ENCODE results near the gene PPFIBP2. TPM values are rescaled to one million over a fixed set of nuclear protein-coding genes. Genes with fewer than 3 reads are reported as not detected.

PPFIBP2 gene
- total and polyA plus RNA-seq, 4 donors: 7.7 to 51.3 (median 18.6) TPM

DNA sequence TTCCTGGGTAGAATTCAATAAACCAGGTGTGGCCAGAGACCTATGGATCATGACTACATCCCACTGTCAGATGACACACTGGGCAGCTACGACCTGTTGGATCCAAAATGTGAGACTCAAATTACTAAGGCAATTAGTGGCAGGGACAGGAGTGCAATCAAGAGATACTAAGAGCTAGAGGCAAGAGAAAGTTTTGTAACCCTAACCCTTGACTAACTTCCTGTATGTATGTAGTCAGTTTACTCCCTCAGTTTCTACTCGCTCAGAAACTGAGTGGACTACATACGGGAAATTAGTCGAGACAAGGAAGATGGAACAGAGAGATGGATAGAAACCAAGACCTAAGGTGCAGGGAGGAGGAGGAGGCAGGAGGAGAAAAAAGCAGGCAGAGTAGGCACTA lies 156.8 kb downstream of the PPFIBP2 start:
- WGBS, 2 donors: 30 to 56% methylated on average over 4 of the region's 4 CpGs
- no peak for DNase-seq
- Histone ChIP-seq H3K4me3 (no peak overlapping the region), H3K9me3 (ENCODE audit: control insufficient read depth in 4 of 4, insufficient read depth in 3 of 4, low read length in 3 of 4) (no peaks in the 10 kb centered on the region), H3K27ac (ENCODE audit: low read depth in 1 of 2, low read length in 1 of 2) (no peak overlapping the region), H3K27me3 (ENCODE audit: control insufficient read depth in 3 of 3, insufficient read depth in 3 of 3, low read length in 2 of 3) (peaks cover 0 to 9% (median 4%) of the 10 kb centered on the region in 3 donors), H3K9ac (ENCODE audit: insufficient read depth in 1 of 2, low read length in 2 of 2) (no peak overlapping the region), H3K36me3 (ENCODE audit: control insufficient read depth in 4 of 4, insufficient read depth in 4 of 4, low read length in 4 of 4) (peaks cover 0 to 7% (median 0%) of the 10 kb centered on the region in 4 donors), H3K4me1 (ENCODE audit: control insufficient read depth in 5 of 5, insufficient read depth in 5 of 5, low read length in 5 of 5) (peaks cover 0 to 16% (median 7%) of the 10 kb centered on the region in 5 donors)
- no peak for ATAC-seq (ENCODE audit: insufficient read depth, low FRiP score)
- TF ChIP-seq, protein P1, sequence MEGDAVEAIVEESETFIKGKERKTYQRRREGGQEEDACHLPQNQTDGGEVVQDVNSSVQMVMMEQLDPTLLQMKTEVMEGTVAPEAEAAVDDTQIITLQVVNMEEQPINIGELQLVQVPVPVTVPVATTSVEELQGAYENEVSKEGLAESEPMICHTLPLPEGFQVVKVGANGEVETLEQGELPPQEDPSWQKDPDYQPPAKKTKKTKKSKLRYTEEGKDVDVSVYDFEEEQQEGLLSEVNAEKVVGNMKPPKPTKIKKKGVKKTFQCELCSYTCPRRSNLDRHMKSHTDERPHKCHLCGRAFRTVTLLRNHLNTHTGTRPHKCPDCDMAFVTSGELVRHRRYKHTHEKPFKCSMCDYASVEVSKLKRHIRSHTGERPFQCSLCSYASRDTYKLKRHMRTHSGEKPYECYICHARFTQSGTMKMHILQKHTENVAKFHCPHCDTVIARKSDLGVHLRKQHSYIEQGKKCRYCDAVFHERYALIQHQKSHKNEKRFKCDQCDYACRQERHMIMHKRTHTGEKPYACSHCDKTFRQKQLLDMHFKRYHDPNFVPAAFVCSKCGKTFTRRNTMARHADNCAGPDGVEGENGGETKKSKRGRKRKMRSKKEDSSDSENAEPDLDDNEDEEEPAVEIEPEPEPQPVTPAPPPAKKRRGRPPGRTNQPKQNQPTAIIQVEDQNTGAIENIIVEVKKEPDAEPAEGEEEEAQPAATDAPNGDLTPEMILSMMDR (IDR thresholded peaks at IDR 0.05; ENCODE audit: control extremely low read depth, extremely low read depth): no peak

DNA sequence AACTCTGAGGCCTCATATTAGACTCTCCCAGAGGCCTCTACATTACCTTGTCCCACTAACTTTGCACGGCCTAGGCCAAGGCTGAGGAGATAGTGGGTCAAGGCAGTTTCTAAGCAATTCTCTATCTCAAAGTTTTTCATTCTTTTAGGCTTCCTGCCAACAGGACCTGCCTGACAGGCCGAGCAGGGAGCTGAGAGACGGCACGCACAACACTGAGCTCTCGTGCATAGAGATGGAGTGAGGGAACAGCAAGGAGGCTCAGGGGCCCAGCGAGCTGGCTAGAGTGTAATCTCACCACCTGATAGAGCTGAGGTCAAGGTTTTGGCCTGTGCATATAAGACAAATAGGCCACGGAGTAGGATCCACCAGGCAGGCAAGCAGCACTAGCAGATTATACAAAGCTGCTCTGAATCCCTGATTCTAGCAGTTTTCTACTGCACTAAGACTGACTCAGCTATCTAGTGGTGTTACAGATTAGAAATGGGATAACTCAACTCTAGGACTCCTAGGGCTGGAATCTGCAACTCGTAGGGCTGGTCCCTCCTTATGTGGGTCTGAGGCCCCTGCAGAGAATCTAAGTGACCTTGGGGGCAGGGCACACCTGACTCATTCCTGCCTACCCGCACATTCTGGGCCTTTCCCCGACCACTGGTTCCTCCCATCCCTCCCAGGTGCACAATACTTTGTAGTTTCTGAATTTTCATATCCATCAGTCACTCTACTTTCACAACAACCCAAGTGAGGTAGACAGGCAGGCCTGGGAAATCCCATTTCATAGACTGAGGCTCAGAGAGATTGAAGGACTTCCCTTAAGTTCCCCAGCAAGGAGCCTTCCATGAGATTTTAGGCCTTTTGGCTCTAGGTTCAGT lies 157.8 kb downstream of the PPFIBP2 start:
- no peak overlapping the region for H3K27ac ChIP-seq (ENCODE audit: low read depth in 1 of 2, low read length in 1 of 2)
- peaks cover 0 to 16% (median 7%) of the 10 kb centered on the region in 5 donors for H3K4me1 ChIP-seq (ENCODE audit: control insufficient read depth in 5 of 5, insufficient read depth in 5 of 5, low read length in 5 of 5)
- TF ChIP-seq, protein P1 (IDR thresholded peaks at IDR 0.05; ENCODE audit: control extremely low read depth, extremely low read depth): no peak
- peaks cover 0 to 7% (median 0%) of the 10 kb centered on the region in 4 donors for H3K36me3 ChIP-seq (ENCODE audit: control insufficient read depth in 4 of 4, insufficient read depth in 4 of 4, low read length in 4 of 4)
- 75 to 84% methylated on average over 10 of the region's 10 CpGs for WGBS, 2 donors
- H3K27me3 ChIP-seq (ENCODE audit: control insufficient read depth in 3 of 3, insufficient read depth in 3 of 3, low read length in 2 of 3): peaks cover 0 to 9% (median 4%) of the 10 kb centered on the region in 3 donors
- no peak for ATAC-seq (ENCODE audit: insufficient read depth, low FRiP score)
- H3K9ac ChIP-seq (ENCODE audit: insufficient read depth in 1 of 2, low read length in 2 of 2): no peak overlapping the region
- no peak overlapping the region for H3K4me3 ChIP-seq
- H3K9me3 ChIP-seq (ENCODE audit: control insufficient read depth in 4 of 4, insufficient read depth in 3 of 4, low read length in 3 of 4): no peaks in the 10 kb centered on the region
- peak; percentile 45 to 73 (median 52) for DNase-seq

DNA sequence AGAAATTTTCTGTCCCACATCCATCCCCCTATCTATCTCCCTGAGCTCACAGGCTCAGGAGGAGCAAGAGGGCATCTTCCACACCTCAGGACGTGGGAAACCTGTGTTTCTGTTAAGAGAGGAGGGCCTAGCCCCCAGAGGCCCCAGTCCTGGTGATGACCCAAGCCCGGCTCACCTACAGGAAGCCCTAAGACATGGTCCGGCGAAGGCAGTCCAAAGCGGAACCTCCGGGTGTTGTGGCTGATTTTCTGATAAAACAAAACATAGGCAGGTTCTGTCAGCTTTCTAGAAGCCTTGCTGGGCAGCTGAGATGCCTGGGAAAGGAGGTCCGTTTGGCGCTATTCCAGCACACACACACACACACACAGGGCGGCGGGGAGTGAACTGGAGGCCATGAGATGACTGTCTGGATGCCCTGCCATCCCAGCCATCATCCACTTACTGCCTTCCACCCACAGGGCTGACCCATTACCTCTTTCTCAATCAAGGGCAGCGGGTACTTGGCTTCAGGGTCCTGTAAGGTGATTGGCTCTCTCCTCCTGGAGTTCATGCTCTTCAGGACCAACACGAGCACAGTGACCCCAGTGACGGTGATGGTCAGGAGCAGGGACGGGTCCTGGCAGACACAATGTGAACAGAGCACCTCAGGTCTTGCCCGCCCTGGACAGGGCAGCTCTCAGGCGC lies 158.6 kb downstream of the PPFIBP2 start:
- TF ChIP-seq, protein P1 (IDR thresholded peaks at IDR 0.05; ENCODE audit: control extremely low read depth, extremely low read depth): no peak
- peak overlapping the region in 1 of 2 donors; percentile 6 for H3K9ac ChIP-seq (ENCODE audit: insufficient read depth in 1 of 2, low read length in 2 of 2)

More for the DNA sequence above, 158.6 kb downstream of the PPFIBP2 start:
- WGBS, 2 donors: 90 to 95% methylated on average over 16 of the region's 16 CpGs
- H3K4me1 ChIP-seq (ENCODE audit: control insufficient read depth in 5 of 5, insufficient read depth in 5 of 5, low read length in 5 of 5): peaks cover 0 to 16% (median 7%) of the 10 kb centered on the region in 5 donors
- peaks cover 0 to 9% (median 4%) of the 10 kb centered on the region in 3 donors for H3K27me3 ChIP-seq (ENCODE audit: control insufficient read depth in 3 of 3, insufficient read depth in 3 of 3, low read length in 2 of 3)
- H3K9me3 ChIP-seq (ENCODE audit: control insufficient read depth in 4 of 4, insufficient read depth in 3 of 4, low read length in 3 of 4): no peaks in the 10 kb centered on the region
- ATAC-seq (ENCODE audit: insufficient read depth, low FRiP score) (no peak), DNase-seq (no peak)
- no peak overlapping the region for H3K4me3 ChIP-seq
- H3K36me3 ChIP-seq (ENCODE audit: control insufficient read depth in 4 of 4, insufficient read depth in 4 of 4, low read length in 4 of 4): peaks cover 0 to 6% (median 0%) of the 10 kb centered on the region in 4 donors
- no peak overlapping the region for H3K27ac ChIP-seq (ENCODE audit: low read depth in 1 of 2, low read length in 1 of 2)

Measured in lung (tissue), 12 donors.